Upper lobe of left lung (tissue), 6 donors: Measurements from ENCODE around the gene APOC1. TPM values are rescaled to one million over a fixed set of nuclear protein-coding genes. Genes with fewer than 3 reads are reported as not detected.

Experiments
- ATAC-seq, 2 donors: fragments of 200-7000 bp; cut with Tn5 transposase; one replicate each; pipeline ENCODE4 v1.9.1; 2022; ENCODE audit warnings: mild to moderate bottlenecking in 2 of 2, moderate library complexity in 2 of 2; ENCODE audit not compliant: low FRiP score in 2 of 2
- DNase-seq, 2 donors: peaks; one replicate each; pipeline ENCODE4 v3.0.0-alpha.2; 2019 to 2020
- H3K27ac ChIP-seq, 4 donors: fragments of 200-600 bp; sonication (generic); one replicate each; pipeline ENCODE4 v1.5.1; 2016 to 2019
- H3K27me3 ChIP-seq, 4 donors: fragments of 200-600 bp; sonication (generic); one replicate each; pipeline ENCODE4 v1.5.1; 2017 to 2019
- H3K36me3 ChIP-seq, 4 donors: fragments of 200-600 bp; sonication (generic); one replicate each; pipeline ENCODE4 v1.5.1; 2016 to 2019
- H3K4me1 ChIP-seq, 4 donors: fragments of 200-600 bp; sonication (generic); one replicate each; pipeline ENCODE4 v1.5.1; 2018 to 2019
- H3K4me3 ChIP-seq, 4 donors: fragments of 200-600 bp; sonication (generic); one replicate each; pipeline ENCODE4 v1.5.1; 2017 to 2019; ENCODE audit warnings: mild to moderate bottlenecking in 2 of 4, moderate library complexity in 1 of 4
- H3K9me3 ChIP-seq, 4 donors: fragments of 200-600 bp; sonication (generic); one replicate each; pipeline ENCODE4 v1.5.1; 2018 to 2019
- EP300 ChIP-seq, 4 donors: sonication (generic); formaldehyde crosslinking; IDR thresholded peaks; one replicate each; pipeline ENCODE4 v1.5.1; 2017; ENCODE audit warnings: antibody characterized with exemption in 4 of 4, control low read depth in 2 of 4
- POLR2A ChIP-seq, 4 donors: fragments of 450-650 bp; IDR thresholded peaks; one replicate each; pipeline ENCODE4 v1.5.1; 2016 to 2017; ENCODE audit warnings: antibody characterized with exemption in 4 of 4, mild to moderate bottlenecking in 2 of 4
- POLR2AphosphoS5 ChIP-seq, 2 donors: sonication (generic); formaldehyde crosslinking; IDR thresholded peaks; one replicate each; pipeline ENCODE4 v1.5.1; 2017; ENCODE audit warnings: antibody characterized with exemption in 2 of 2
- WGBS, 2 donors: methylation state at CpG; one replicate each; pipeline ENCODE4 v1.1.5; 2017 to 2018; 5-methylcytosine and 5-hydroxymethylcytosine counted together
- total RNA-seq, 6 donors: library from RNA; depleted of rRNA in 4 of 6; stranded (reverse); fragments of >200 nt in 4 of 6; gene quantifications; one replicate each; pipeline versions ENCODE4 v1.1.0 to v1.2.1, GENCODE V29; 2016 to 2021
- TF ChIP-seq, protein P1 (sequence below), 6 experiments: fragments of 450-650 bp in 4 of 6; fragments of 200-600 bp in 2 of 6; sonication (generic) in 2 of 6; IDR thresholded peaks; one replicate each; pipeline ENCODE4 v1.5.1; 2016 to 2019; ENCODE audit warnings: antibody characterized with exemption in 6 of 6
- donor health status: DM: no; HTN: no; CAD: no; lungs with moderate emphysema.
- donor health status: DM: no; HTN: yes; CAD: no; lungs with severe emphysema.

APOC1 gene
- total RNA-seq, 6 donors from 2014 or later: 186 to 754 (median 527) TPM

- DNase-seq (no peak), ATAC-seq (peak in 1 of 2 donors; percentile 51)
- no peak for TF ChIP-seq EP300 (IDR thresholded peaks at IDR 0.05)
- TF ChIP-seq POLR2A (IDR thresholded peaks at IDR 0.05): no peak
- TF ChIP-seq POLR2AphosphoS5 (IDR thresholded peaks at IDR 0.05): no peak
- TF ChIP-seq, protein P1, sequence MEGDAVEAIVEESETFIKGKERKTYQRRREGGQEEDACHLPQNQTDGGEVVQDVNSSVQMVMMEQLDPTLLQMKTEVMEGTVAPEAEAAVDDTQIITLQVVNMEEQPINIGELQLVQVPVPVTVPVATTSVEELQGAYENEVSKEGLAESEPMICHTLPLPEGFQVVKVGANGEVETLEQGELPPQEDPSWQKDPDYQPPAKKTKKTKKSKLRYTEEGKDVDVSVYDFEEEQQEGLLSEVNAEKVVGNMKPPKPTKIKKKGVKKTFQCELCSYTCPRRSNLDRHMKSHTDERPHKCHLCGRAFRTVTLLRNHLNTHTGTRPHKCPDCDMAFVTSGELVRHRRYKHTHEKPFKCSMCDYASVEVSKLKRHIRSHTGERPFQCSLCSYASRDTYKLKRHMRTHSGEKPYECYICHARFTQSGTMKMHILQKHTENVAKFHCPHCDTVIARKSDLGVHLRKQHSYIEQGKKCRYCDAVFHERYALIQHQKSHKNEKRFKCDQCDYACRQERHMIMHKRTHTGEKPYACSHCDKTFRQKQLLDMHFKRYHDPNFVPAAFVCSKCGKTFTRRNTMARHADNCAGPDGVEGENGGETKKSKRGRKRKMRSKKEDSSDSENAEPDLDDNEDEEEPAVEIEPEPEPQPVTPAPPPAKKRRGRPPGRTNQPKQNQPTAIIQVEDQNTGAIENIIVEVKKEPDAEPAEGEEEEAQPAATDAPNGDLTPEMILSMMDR (IDR thresholded peaks at IDR 0.05): no peak
- peak overlapping the region; percentile 82 to 97 (median 94) for H3K27ac ChIP-seq
- peaks cover 27 to 39% (median 32%) of the 10 kb centered on the region in 4 donors for H3K4me1 ChIP-seq
- no peaks in the 10 kb centered on the region for H3K27me3 ChIP-seq
- H3K36me3 ChIP-seq: peaks cover 0 to 8% (median 0%) of the 10 kb centered on the region in 4 donors
- WGBS, 2 donors: 5 to 6% methylated on average over 20 to 22 of the region's 40 CpGs
- H3K9me3 ChIP-seq: no peaks in the 10 kb centered on the region
- peak overlapping the region; percentile 78 to 98 (median 96) for H3K4me3 ChIP-seq
Observed at GRCh38 chr19:44955505-44956439, 41.4 kb downstream of the APOC1 start.

GRCh38 chr19:44957526-44957925 lies 43.1 kb downstream of the APOC1 start:
- Histone ChIP-seq H3K4me3 (no peak overlapping the region), H3K9me3 (no peaks in the 10 kb centered on the region), H3K36me3 (peaks cover 0 to 23% (median 8%) of the 10 kb centered on the region in 4 donors), H3K27me3 (no peaks in the 10 kb centered on the region), H3K27ac (no peak overlapping the region), H3K4me1 (peaks cover 24 to 30% (median 28%) of the 10 kb centered on the region in 4 donors)
- ATAC-seq (no peak), DNase-seq (no peak)
- WGBS, 2 donors: 80 to 84% methylated on average over 6 to 7 of the region's 7 CpGs
- TF ChIP-seq POLR2AphosphoS5 (IDR thresholded peaks at IDR 0.05) (no peak), EP300 (IDR thresholded peaks at IDR 0.05) (no peak), POLR2A (IDR thresholded peaks at IDR 0.05) (no peak)
- TF ChIP-seq, protein P1 (IDR thresholded peaks at IDR 0.05): no peak

GRCh38 chr19:44958090-44958489 lies 43.7 kb downstream of the APOC1 start:
- Histone ChIP-seq H3K27me3 (no peaks in the 10 kb centered on the region), H3K27ac (no peak overlapping the region), H3K9me3 (no peaks in the 10 kb centered on the region), H3K4me3 (no peak overlapping the region), H3K36me3 (peaks cover 0 to 28% (median 10%) of the 10 kb centered on the region in 4 donors), H3K4me1 (peaks cover 24 to 30% (median 28%) of the 10 kb centered on the region in 4 donors)
- DNase-seq: no peak
- WGBS, 2 donors: 80 to 84% methylated on average over 9 of the region's 9 CpGs
- no peak for ATAC-seq
- TF ChIP-seq EP300 (IDR thresholded peaks at IDR 0.05): no peak
- TF ChIP-seq POLR2A (IDR thresholded peaks at IDR 0.05): no peak
- TF ChIP-seq, protein P1 (IDR thresholded peaks at IDR 0.05): no peak
- TF ChIP-seq POLR2AphosphoS5 (IDR thresholded peaks at IDR 0.05): no peak

GRCh38 chr19:44959691-44960090 lies 45.3 kb downstream of the APOC1 start:
- no peak for ATAC-seq
- DNase-seq: no peak
- TF ChIP-seq POLR2A (IDR thresholded peaks at IDR 0.05) (no peak), EP300 (IDR thresholded peaks at IDR 0.05) (no peak), POLR2AphosphoS5 (IDR thresholded peaks at IDR 0.05) (no peak)
- TF ChIP-seq, protein P1 (IDR thresholded peaks at IDR 0.05): no peak
- Histone ChIP-seq H3K36me3 (peaks cover under 1 to 42% (median 21%) of the 10 kb centered on the region in 4 donors), H3K9me3 (no peaks in the 10 kb centered on the region), H3K4me1 (peaks cover 18 to 24% (median 18%) of the 10 kb centered on the region in 4 donors), H3K4me3 (no peak overlapping the region), H3K27me3 (no peaks in the 10 kb centered on the region), H3K27ac (no peak overlapping the region)
- 77 to 84% methylated on average over 5 of the region's 5 CpGs for WGBS, 2 donors
